Gastroesophageal sphincter (tissue), 4 donors: ENCODE measurements around the gene CDCP2. TPM values are rescaled to one million over a fixed set of nuclear protein-coding genes. Genes with fewer than 3 reads are reported as not detected.
"Not testable (repeated sequence)": the region's sequence is repeated elsewhere in the genome, so short reads cannot be mapped to it uniquely, and the experiment has no call there.

ENCODE experiments used
- ATAC-seq: fragments of 150-250 bp; one replicate; pipeline ENCODE4 v1.9.1; 2016; ENCODE audit warnings: mild to moderate bottlenecking, moderate library complexity
- H3K27ac ChIP-seq, 4 donors: fragments of 200-600 bp; sonication (generic) in 3 of 4; 1 replicate in 3 of 4; 2 replicates in 1 of 4; pipeline ENCODE4 v1.5.1; 2016 to 2019
- H3K27me3 ChIP-seq: fragments of 200-600 bp; sonication (generic); one replicate; pipeline ENCODE4 v1.5.1; 2019
- H3K36me3 ChIP-seq, 2 donors: fragments of 200-600 bp; sonication (generic); one replicate each; pipeline ENCODE4 v1.5.1; 2019; ENCODE audit warnings: control low read depth in 1 of 2
- H3K4me1 ChIP-seq, 3 donors: fragments of 200-600 bp; sonication (generic); 1 replicate in 2 of 3; 2 replicates in 1 of 3; pipeline ENCODE4 v1.5.1; 2016 to 2019; ENCODE audit warnings: control low read depth in 2 of 3
- H3K4me3 ChIP-seq, 2 donors: fragments of 200-600 bp; sonication (generic); one replicate each; pipeline ENCODE4 v1.5.1; 2019; ENCODE audit warnings: mild to moderate bottlenecking in 1 of 2, moderate library complexity in 1 of 2
- H3K9me3 ChIP-seq, 3 donors: fragments of 200-600 bp; sonication (generic); one replicate each; pipeline ENCODE4 v1.5.1; 2017 to 2019; ENCODE audit warnings: control low read depth in 2 of 3
- CTCF ChIP-seq, 4 experiments: fragments of 200-600 bp in 2 of 4; fragments of 450-650 bp in 2 of 4; sonication (generic) in 1 of 4; IDR thresholded peaks; one replicate each; pipeline ENCODE4 v1.5.1; 2017 to 2019; ENCODE audit warnings: antibody characterized with exemption in 4 of 4, mild to moderate bottlenecking in 2 of 4, moderate library complexity in 2 of 4
- EP300 ChIP-seq: sonication (generic); formaldehyde crosslinking; IDR thresholded peaks from one replicate; pipeline ENCODE4 v1.6.1; 2017; ENCODE audit warnings: antibody characterized with exemption, mild to moderate bottlenecking
- POLR2A ChIP-seq, 2 donors: fragments of 450-650 bp; IDR thresholded peaks; one replicate each; pipeline ENCODE4 v1.6.1; 2017; ENCODE audit warnings: antibody characterized with exemption in 2 of 2, mild to moderate bottlenecking in 2 of 2, moderate library complexity in 1 of 2
- POLR2AphosphoS5 ChIP-seq: sonication (generic); formaldehyde crosslinking; IDR thresholded peaks from one replicate; pipeline ENCODE4 v1.6.1; 2017; ENCODE audit warnings: antibody characterized with exemption
- WGBS, 2 donors: methylation state at CpG; one replicate each; pipeline ENCODE4 v1.1.5; 2018; ENCODE audit warnings: low coverage in 1 of 2; 5-methylcytosine and 5-hydroxymethylcytosine counted together
- total RNA-seq, 4 donors: library from RNA; depleted of rRNA; stranded (reverse); fragments of >200 nt; gene quantifications; one replicate each; pipeline ENCODE4 v1.1.0, GENCODE V29; 2016

Gene CDCP2
- total RNA-seq, 4 donors from 2014 or later = 0.13 to 0.23 TPM; not detected in 2

- Histone ChIP-seq H3K36me3 (peaks cover 0 to 29% of the 10 kb centered on the region in 2 donors), H3K27ac (no peak overlapping the region), H3K4me3 (no peak overlapping the region), H3K9me3 (no peaks in the 10 kb centered on the region), H3K4me1 (no peaks in the 10 kb centered on the region), H3K27me3 (no peaks in the 10 kb centered on the region)
- ATAC-seq = peak; percentile 48
- no peak for TF ChIP-seq EP300
- TF ChIP-seq POLR2AphosphoS5 = no peak
- no peak for TF ChIP-seq CTCF (IDR thresholded peaks at IDR 0.05)
- no peak for TF ChIP-seq POLR2A (IDR thresholded peaks at IDR 0.05)
- WGBS, 2 donors = 75 to 76% methylated on average over 6 to 8 of the region's 8 CpGs
These were observed 57.1 kb downstream of the CDCP2 start for GRCh38 chr1:54095546-54096226.

GRCh38 chr1:54094730-54095105 is 58.1 kb downstream of the CDCP2 start:
- not testable (repeated sequence) for H3K4me1 ChIP-seq, H3K27me3 ChIP-seq, ATAC-seq, H3K27ac ChIP-seq, H3K4me3 ChIP-seq, H3K9me3 ChIP-seq
- WGBS, 2 donors = no CpG with 5 or more reads among the region's 1 CpG
- peaks cover 0 to 29% of the 10 kb centered on the region in 2 donors for H3K36me3 ChIP-seq

GRCh38 chr1:54094001-54094729 is 58.6 kb downstream of the CDCP2 start:
- Histone ChIP-seq H3K4me3 (no peak overlapping the region), H3K4me1 (no peaks in the 10 kb centered on the region), H3K27ac (no peak overlapping the region), H3K9me3 (no peaks in the 10 kb centered on the region), H3K27me3 (no peaks in the 10 kb centered on the region), H3K36me3 (peaks cover 0 to 26% of the 10 kb centered on the region in 2 donors)
- 50 to 81% methylated on average over 1 to 3 of the region's 4 CpGs for WGBS, 2 donors
- no peak for ATAC-seq
- no peak for TF ChIP-seq EP300
- TF ChIP-seq CTCF (IDR thresholded peaks at IDR 0.05) = no peak
- no peak for TF ChIP-seq POLR2A (IDR thresholded peaks at IDR 0.05)
- no peak for TF ChIP-seq POLR2AphosphoS5

- no peaks in the 10 kb centered on the region for H3K4me1 ChIP-seq
- WGBS, 2 donors = 82 to 87% methylated on average over 3 of the region's 3 CpGs
- peaks cover 0 to 13% of the 10 kb centered on the region in 2 donors for H3K36me3 ChIP-seq
- no peak for TF ChIP-seq EP300
- TF ChIP-seq POLR2AphosphoS5 = no peak
- no peak for TF ChIP-seq CTCF (IDR thresholded peaks at IDR 0.05)
- no peak for TF ChIP-seq POLR2A (IDR thresholded peaks at IDR 0.05)
- no peak overlapping the region for H3K4me3 ChIP-seq
- H3K9me3 ChIP-seq = no peaks in the 10 kb centered on the region
- no peak overlapping the region for H3K27ac ChIP-seq
- no peak for ATAC-seq
- no peaks in the 10 kb centered on the region for H3K27me3 ChIP-seq
These were observed 61.1 kb downstream of the CDCP2 start for GRCh38 chr1:54091666-54092065.

GRCh38 chr1:54088385-54088784 is 64.4 kb downstream of the CDCP2 start:
- Histone ChIP-seq H3K4me3 (no peak overlapping the region), H3K27me3 (no peaks in the 10 kb centered on the region), H3K36me3 (peaks cover 0 to 7% of the 10 kb centered on the region in 2 donors), H3K27ac (no peak overlapping the region), H3K4me1 (no peaks in the 10 kb centered on the region), H3K9me3 (no peaks in the 10 kb centered on the region)
- TF ChIP-seq EP300 (no peak), POLR2A (IDR thresholded peaks at IDR 0.05) (no peak), CTCF (IDR thresholded peaks at IDR 0.05) (no peak), POLR2AphosphoS5 (no peak)
- WGBS, 2 donors = 87 to 100% methylated on average over 1 to 5 of the region's 5 CpGs
- ATAC-seq = no peak
